ENCODE measurements around the gene CFH. TPM values are rescaled to one million over a fixed set of nuclear protein-coding genes. Genes with fewer than 3 reads are reported as not detected.

Gene CFH
- total and polyA plus RNA-seq, 2 donors: 12.6 to 26.0 TPM

Other genes with a start within 250 kb of the CFH start
- gene KCNT2, start 43.6 kb upstream of the CFH start, total RNA-seq: 0.85 TPM
- gene KCNT2, start 43.6 kb upstream of the CFH start, polyA plus RNA-seq: 0.41 TPM
- not detected for gene CFHR3, start 122.8 kb downstream of the CFH start, total RNA-seq
- gene CFHR3, start 122.8 kb downstream of the CFH start, polyA plus RNA-seq: not detected
- gene CFHR1, start 167.7 kb downstream of the CFH start, total RNA-seq: 1.3 TPM
- 0.09 TPM for gene CFHR1, start 167.7 kb downstream of the CFH start, polyA plus RNA-seq
- 0.19 TPM for gene CFHR4, start 236.0 kb downstream of the CFH start, total RNA-seq
- gene CFHR4, start 236.0 kb downstream of the CFH start, polyA plus RNA-seq: 0.07 TPM

All from thymus (tissue), 2 donors.